Bone marrow (tissue), 2 donors: ENCODE measurements around the gene VPS72.
A peak's percentile ranks its signal among the peaks of the same experiment; 100 is the strongest.
"Not testable (repeated sequence)": the region's sequence is repeated elsewhere in the genome, so short reads cannot be mapped to it uniquely, and the experiment has no call there.

ENCODE experiments used
- DNase-seq, 2 donors: peaks; one replicate each; lab custom pipeline; 2025; lab: John Stamatoyannopoulos, UW

The VPS72 gene, protein sequence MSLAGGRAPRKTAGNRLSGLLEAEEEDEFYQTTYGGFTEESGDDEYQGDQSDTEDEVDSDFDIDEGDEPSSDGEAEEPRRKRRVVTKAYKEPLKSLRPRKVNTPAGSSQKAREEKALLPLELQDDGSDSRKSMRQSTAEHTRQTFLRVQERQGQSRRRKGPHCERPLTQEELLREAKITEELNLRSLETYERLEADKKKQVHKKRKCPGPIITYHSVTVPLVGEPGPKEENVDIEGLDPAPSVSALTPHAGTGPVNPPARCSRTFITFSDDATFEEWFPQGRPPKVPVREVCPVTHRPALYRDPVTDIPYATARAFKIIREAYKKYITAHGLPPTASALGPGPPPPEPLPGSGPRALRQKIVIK

DNA sequence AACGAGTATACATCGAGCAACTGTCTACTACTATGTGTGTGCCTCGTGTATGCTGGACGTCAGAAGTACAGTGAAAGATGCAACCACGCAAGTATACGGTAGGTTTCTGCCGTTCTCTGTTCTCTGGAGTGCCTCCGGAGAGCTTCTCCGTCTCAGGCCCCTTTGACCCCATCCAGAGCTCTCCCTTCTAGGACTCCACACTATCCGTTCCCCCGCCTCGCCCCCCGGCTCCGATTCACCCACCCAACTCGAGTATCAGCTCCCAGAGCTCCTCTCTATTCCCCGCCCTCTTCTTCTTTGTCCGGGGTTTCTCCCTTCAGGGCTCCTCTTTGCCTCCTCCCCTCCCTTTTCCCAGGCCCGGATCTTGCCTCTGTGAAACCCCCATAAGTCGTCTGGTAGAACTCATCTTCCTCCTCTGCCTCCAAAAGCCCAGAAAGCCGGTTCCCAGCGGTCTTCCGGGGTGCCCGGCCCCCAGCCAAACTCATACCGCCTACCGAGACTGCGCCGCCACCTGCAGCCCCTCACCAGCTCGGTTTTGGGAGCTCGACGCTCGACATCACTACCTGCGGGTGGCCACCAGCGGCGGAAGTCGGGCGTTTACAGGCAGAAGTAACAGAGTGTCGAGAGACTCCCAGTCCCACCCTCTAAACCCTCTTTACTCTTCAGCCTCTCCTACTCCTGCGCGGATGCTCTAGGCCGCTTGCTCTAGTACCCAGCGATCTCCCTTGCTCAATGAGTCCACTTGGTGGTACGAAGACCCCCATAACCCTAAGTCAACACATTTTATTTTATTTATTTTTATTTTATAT, at the start of gene VPS72:
VPS72 (minus strand) TSS at position 561 of the 809 bp plus-strand sequence; CDS start at position 485, 76 bp downstream.
- DNase-seq, result peak; percentile 56 to 86

DNA sequence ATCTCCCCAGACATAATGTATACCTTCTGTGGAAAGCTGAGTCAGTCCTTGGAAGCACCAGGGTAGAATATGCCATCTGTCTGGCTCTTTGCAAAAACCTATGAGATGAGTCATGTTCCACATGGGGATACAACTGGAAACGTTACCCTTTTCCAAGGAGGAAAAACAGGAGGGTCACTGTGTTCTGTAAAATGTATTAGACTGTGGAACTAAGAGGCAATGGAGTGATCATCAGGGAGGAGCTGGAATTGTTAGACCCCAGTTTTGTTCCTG, 48.4 kb upstream of the VPS72 start:
- no peak for DNase-seq

DNA sequence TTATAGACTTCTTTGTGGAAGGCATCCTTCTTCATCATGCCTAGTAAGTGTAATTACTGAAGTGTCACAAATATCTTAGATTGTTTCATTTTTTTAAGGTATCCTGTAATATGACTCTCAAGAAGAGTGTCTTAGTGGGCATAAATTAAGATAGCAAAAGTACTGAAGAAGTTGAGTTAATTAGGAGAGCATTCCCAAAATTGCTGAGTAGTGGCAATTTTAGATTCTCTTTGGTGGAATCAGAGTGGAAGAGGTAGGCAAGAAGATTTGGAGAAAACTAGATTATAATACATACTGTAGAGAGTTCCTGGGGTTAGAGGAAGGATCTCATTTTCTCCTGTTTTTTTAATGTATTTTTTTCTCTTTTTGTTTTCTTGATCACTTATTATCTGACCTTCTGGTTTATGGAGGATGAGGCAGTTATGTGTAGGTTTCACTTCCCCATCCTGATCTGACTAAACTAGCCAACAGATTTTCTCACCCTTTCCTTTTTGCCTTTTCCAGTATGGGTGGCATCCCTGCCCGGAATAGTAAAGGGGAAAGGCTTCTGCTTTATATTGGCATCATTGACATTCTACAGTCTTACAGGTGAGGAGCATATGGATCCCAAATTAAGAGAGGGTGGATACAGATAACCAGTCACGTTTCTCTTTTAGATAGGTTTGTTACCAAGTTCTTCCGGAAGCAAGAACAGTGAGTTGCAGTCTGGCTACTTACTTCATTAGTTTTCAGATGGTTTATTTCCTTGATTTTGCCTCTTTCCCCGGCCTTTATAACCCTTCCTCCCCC, 47.9 kb upstream of the VPS72 start:
- DNase-seq, result no peak

DNA sequence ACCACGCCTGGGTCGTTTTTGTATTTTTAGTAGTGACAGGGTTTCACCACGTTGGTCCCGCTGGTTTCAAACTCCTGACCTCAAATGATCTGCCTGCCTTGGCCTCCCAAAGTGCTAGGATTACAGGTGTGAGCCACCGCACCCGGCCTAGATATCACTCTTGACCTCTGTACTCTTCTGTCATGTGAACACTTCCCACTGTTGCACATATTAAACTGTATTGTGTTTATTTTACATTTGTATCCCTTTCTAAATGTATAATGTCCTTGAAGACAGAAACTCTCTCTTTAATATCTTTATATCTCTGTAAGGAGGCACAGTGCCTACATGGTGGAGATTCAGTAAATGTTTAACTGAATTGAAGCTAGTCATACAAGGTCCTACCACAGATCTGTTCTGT, 45.2 kb upstream of the VPS72 start:
- DNase-seq, result no peak

DNA sequence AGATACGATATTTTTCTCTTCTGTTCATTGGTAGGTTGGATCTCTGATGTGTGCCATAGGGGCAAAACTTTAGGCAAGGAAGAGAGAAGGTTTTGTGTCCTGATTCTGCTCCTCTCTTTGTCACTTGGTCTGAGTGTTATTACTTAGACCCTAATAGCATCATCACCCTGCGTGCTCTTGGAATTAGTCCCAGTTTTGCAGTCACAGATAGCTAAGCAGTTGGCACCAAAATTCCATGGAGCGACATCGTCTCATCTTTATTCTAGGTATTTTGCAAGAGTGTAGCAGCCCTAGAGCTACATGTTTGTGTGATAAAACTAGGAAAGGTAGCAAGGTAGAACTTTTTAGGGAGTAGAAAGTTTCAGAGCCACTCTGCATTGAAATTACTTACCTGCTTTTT, 32.1 kb upstream of the VPS72 start:
- no peak for DNase-seq

DNA sequence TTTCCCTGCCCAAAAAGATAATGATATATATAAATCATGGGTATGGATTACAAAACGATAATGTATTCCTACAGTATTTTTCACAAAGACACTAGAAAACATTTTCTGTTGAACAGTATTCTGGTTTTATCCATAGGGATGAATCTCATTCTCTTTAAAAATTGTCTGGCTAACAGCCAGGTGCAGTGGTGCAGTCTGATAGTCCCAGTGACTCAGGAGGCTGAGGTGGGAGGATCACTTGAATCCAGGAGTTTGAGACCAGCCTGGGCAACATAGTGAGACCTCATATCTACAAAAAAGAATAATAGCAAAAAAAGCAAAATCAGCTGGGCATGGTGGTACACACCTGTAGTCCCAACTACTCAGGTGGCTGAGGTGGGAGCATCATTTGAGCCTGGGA, 31.6 kb upstream of the VPS72 start:
- DNase-seq, result no peak

DNA sequence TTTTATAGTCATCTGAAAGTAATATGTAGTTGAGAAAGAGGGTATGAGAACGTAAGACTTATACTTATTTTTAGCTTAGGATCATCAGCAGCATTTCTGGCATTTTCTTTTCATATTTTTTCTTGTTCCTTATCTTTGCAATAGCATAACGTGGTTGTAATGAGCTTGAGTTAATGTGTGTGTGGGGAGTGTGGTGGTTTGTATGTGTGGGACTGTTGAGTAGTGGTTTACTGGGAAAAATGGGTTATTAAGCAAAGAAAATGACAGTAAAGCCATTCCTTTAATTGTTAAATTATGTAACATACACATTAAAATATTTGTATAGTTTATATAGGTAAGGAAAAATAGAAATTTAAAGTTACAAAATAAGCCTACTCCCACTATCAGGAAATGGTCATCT, 23.6 kb upstream of the VPS72 start:
- DNase-seq, result no peak

DNA sequence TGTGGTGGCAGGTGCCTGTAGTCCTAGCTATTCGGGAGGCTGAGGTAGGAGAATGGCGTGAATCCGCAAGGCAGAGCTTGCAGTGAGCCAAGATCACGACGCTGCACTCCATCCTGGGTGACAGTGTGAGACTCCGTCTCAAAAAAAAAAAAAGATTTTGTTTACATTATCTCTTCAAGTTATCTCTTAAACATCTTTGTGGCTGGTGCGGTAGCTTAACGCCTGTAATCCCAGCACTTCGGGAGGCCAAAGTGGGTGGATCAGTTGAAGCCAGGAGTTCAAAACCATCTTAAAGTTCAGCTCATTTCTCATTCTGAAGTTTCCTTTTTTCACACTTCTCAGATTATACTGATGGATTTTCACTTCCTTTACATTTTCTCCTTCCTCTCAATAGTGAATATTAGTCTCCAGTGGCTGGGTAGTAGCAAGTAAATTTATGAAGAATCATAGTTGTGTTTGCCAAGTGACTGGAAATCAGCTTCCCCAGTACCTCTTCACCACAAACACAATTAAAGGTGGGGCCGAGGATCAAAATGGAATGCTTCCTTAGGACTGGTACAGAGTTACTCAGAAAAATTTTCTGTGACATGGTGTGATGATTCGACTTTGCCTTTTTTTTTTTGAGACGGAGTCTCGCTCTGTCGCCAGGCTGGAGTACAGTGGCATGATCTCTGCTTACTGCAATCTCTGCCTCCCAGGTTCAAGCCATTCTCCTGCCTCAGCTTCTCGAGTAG, 22.1 kb upstream of the VPS72 start:
- no peak for DNase-seq

DNA sequence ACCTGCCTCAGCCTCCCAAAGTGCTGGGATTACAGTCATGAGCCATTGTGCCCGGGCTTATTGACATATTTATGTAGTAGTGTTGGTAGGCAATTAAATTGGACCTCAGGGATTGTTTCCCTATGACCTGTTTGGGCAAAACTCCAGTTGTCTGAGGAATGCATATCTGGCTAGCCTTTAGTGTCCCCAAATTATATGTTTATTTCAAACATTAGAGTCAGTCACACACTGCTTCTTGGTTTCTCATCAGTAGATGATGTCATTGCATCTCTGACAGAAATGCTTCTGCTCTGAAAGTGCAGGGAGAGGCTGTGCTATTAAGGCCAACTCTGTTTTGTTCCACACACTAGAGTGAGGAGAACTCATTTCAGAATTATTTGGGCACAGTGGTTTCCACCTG, 20.8 kb upstream of the VPS72 start:
- DNase-seq, result no peak

DNA sequence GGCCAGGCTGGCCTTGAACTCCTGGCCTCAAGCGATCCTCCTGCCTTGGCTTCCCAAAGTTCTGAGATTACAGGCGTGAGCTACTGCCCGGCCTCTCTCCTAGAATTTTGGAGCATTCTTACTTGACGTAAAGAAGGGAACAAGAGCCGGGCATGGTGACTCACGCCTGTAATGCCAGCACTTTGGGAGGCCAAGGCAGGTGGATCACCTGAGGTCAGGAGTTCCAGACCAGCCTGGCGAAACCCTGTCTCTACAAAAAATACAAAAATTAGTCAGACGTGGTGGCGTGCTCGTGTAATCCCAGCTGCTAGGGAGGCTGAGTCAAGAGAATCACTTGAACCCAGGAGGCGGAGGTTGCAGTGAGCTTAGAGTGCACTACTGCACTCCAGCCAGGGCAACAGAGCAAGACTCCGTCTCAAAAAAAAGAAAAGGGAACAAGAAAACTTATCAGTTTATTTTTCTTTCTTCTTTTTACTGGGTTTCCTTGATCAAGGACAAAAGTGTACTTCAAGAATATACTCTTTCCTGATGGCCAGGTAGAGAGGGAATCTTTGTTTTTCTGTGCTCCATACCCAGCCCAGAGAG, 15.5 kb upstream of the VPS72 start:
- DNase-seq, result not testable (repeated sequence)

DNA sequence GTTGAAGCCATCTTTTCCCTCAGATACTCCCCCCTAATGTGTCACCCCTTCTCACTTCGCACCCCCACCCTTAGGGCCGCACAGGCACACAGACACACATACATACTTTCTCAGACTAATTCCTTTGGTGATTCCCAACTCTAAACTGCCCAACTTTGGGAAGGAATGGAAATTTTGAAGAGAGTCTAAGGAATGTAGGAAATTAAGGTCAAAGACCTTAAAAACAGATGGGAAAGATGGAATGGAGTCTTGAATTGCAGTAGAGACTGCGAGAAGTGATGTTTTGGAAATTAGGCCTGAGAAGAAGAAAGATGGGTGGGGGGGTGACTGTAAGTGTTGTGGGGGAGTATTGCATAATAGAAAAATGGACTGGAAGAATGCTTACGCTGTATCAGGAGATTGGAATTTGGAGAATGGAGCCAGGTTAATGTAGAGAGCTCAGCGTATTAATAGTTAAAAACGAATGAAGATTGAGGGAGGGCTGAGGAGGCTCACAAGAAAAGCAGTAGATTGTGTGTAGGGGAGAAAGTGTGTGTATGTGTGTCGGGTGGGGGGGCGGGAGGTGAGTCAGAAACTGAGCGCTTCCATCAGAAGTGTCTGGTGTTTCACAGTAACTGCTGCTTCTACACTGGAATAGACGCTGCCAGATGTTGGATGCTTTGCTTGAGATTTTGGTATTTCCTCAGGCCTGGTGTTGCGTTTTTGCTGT, 10.0 kb upstream of the VPS72 start:
- no peak for DNase-seq

DNA sequence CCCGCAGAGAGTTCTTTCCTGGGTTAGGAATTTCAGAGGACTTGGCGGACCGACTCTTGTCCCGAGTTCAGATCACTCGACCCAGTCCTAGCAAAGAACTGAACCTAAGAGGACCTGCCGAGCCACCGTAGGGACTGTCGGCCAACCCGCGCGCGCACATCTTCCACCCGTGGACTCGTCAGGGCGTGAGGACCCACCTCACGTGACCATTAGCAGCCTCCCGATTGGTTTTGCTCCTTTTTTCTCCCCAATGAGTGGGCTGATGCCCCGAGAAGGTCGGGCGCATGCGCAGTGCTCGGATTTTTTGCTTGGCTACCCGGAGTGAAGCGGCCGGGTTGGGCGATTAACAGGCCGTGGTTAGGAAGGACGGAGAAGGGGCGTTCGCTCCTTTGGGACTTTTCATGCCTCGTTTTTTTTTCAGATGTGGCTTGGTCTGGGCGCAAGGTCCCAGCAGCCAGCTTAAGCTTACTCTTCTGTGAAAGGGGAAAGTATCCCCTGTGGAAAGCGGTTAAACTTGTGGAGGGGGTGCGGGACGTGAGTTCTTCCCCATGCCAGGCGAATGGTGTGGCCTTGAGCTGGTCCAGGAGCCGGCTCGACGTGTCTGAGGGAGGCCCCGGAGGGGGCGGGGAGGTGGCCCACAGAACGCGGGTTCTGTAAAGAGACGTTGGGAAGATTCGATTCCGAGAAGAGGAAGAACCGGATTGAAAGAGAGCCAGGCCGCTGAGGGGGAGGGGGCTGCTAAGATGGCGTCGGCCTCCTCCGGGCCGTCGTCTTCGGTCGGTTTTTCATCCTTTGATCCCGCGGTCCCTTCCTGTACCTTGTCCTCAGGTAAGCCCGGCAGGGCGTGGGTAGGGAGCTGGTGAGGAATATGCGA, 8.5 kb upstream of the VPS72 start, which contains the start of gene PIP5K1A:
PIP5K1A (plus strand) TSS at position 299 of the 874 bp plus-strand sequence; CDS start at position 744, 445 bp downstream.
- DNase-seq, result peak; percentile 94 to 98

DNA sequence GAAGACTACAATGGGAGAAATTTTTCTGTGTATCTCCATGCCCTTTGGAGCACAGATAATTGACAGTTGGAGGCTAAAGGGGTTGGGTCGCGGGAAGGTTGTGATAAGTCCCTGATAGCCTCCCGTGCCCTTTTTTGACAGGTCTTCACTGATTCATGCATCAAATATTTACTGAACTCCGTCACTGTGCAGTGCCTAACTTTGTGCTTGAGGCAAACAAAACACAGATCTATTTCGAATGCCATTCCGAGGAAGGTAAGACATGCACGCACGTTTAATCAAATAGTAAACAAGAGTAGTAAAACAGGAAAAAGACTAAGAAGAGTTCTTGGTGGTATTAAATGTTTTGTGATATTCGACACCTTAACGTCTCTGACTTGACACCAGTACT, 7.9 kb upstream of the VPS72 start:
- no peak for DNase-seq

DNA sequence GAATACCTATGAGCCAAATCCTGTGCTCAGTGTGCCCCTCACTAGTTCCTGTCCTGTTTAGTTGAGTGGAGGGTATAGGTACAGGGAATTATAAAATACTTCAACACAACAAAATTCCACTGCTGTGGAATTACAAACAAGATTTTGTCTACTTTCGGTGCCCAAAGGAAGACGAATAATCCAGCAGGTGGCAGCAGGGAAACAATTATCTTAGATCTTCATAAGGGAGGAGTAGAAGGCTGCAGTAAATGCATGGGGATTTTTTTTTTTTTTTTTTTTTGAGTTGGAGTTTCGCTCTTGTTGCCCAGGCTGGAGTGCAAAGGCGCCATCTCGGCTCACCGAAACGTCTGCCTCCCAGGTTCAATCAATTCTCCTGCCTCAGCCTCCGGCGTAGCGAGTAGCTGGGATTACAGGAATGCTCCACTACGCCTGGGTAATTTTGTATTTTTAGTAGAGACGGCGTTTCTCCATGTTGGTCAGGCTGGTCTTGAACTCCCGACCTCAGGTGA, 6.3 kb upstream of the VPS72 start:
- DNase-seq, result peak in 1 of 2 donors; percentile 77

DNA sequence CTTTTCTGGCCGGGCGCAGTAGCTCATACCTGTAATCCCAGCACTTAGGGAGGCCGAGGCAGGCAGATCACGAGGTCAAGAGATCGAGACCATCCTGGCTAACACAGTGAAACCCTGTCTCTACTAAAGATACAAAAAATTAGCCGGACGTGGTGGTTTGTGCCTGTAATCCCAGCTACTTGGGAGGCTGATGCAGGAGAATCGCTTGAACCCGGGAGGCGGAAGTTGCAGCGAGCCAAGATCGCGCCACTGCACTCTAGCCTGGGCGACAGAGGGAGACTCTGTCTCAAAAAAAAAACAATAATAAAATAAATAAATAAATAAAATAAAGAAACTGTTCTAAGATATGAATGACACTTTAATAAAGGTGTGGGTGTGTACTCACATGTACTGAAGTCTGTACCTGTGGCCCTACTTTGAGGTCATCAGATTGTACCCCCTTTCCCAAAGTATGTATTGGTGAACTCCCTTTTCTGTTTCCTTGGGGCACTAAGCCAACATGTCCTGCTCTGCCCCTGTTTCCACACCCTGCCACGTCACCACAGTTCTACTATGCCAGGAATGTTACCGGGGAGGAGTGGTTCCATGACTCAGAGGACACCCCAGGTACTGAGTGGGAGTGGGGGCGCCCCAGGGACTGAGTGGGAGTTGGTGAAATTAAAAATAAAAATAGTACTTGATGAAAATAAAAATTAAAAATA, 5.0 kb upstream of the VPS72 start:
- not testable (repeated sequence) for DNase-seq

DNA sequence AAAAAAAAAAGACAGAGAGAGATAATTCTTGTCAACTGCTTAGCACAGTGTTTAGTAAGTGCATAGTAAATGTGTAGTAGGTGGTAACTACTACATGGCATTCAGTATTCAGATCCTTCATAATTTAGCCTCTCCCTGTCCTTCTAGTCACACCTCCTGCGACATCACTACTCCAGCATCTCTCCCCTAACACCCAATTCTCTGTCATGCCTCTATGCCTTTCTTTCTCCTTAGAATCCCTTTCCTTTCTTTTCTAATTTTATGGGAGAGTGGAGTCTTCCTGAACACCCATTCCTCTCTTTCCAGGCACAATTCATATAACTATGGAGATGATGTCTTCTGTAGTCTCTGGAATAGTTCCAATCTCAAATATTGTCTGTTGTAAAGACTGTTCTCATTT, 3.9 kb upstream of the VPS72 start:
- no peak for DNase-seq

DNA sequence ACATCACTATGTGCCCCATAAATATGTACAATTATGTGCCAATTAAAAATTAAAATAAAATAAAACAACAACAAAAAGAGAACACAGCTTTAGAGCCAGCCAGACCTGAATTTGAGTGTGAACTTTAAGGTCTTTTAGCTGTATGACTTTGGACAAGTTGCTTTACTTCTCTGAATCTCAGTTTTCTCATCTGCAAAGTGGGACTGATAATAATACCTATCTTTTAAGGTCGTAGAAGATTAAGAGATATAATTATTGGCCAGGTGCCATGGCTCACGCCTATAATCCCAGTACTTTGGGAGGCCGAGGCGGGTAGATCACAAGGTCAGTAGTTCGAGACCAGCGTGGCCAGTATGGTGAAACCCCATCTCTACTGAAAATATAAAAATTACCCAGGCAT, 3.3 kb upstream of the VPS72 start:
- DNase-seq, result no peak

DNA sequence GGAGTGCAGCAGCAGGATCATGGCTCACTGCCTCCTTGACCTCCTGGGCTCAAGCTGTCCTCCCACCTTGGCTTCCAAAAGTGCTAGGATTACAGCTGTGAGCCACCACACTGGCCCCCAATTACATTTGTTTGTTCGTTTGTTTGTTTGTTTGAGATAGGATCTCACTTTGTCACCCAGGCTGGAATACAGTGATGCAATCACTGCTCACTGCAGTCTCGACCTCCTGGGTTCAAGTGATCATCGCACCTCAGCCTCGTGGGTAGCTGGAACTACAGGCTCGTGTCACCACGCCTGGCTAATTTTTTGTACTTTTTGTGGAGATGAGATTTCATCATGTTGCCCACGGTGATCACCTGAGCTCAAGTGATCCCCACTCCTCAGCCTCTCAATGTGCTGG, 2.0 kb upstream of the VPS72 start:
- DNase-seq, result no peak

DNA sequence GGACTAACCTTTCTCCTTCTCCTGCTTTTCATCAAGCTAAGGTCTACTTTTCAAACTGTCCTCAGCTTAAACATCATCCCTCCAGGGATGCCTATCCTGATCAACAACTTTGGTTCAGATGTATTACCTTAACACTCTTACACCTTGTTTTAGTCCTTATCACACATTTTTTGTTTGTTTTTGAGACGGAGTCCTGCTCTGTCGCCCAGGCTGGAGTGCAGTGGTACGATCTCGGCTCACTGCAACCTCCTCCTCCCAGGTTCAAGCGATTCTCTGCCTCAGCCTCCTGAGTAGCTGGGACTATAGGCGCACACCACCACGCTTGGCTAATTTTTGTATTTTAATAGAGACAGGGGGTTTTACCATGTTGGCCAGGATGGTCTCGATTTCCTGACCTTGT, 1.3 kb downstream of the VPS72 start:
- not testable (repeated sequence) for DNase-seq
